ENCODE results near the gene ARHGAP10.
"Not testable (repeated sequence)": the region's sequence is repeated elsewhere in the genome, so short reads cannot be mapped to it uniquely, and the experiment has no call there.

Gene ARHGAP10

GRCh38 chr4:147891476-147892115 lies 159.7 kb downstream of the ARHGAP10 start:
- no peak for DNase-seq (ENCODE audit: low spot score)
- ChIA-PET POLR2A (ENCODE audit: low non-redundant PET) (no interaction called here), CTCF (interaction anchor here (0.6 kb wide), 2 partner anchors 183 to 473 kb away, joined by 3 to 4 read pairs; no protein-coding TSS in a partner anchor)
- TF ChIP-seq CTCF (conservative IDR thresholded peaks at IDR 0.05; ENCODE audit: low read depth): no peak
- no peak overlapping the region for H3K27ac ChIP-seq

- TF ChIP-seq CTCF (conservative IDR thresholded peaks at IDR 0.05; ENCODE audit: low read depth): no peak
- no peak for DNase-seq (ENCODE audit: low spot score)
- ChIA-PET POLR2A (ENCODE audit: low non-redundant PET) (no interaction called here), CTCF (no interaction called here)
- no peak overlapping the region for H3K27ac ChIP-seq
Measured at GRCh38 chr4:147899512-147899911, 167.6 kb downstream of the ARHGAP10 start.

- TF ChIP-seq CTCF (conservative IDR thresholded peaks at IDR 0.05; ENCODE audit: low read depth): no peak
- no peak overlapping the region for H3K27ac ChIP-seq
- no peak for DNase-seq (ENCODE audit: low spot score)
- CTCF ChIA-PET: no interaction called here
- POLR2A ChIA-PET (ENCODE audit: low non-redundant PET): no interaction called here
Measured at GRCh38 chr4:147901388-147901787, 169.5 kb downstream of the ARHGAP10 start.

GRCh38 chr4:147901916-147902315 lies 170.0 kb downstream of the ARHGAP10 start:
- H3K27ac ChIP-seq: no peak overlapping the region
- no peak for TF ChIP-seq CTCF (conservative IDR thresholded peaks at IDR 0.05; ENCODE audit: low read depth)
- POLR2A ChIA-PET (ENCODE audit: low non-redundant PET): no interaction called here
- CTCF ChIA-PET: no interaction called here
- no peak for DNase-seq (ENCODE audit: low spot score)

- TF ChIP-seq CTCF (conservative IDR thresholded peaks at IDR 0.05; ENCODE audit: low read depth): no peak
- DNase-seq (ENCODE audit: low spot score): no peak
- ChIA-PET POLR2A (ENCODE audit: low non-redundant PET) (no interaction called here), CTCF (interaction anchor here (0.9 to 1.1 kb wide), 2 partner anchors 42 to 278 kb away, joined by 3 to 4 read pairs; no protein-coding TSS in a partner anchor)
- H3K27ac ChIP-seq: no peak overlapping the region
Measured at GRCh38 chr4:147909225-147909624, 177.3 kb downstream of the ARHGAP10 start.

GRCh38 chr4:147910315-147910714 lies 178.4 kb downstream of the ARHGAP10 start:
- ChIA-PET POLR2A (ENCODE audit: low non-redundant PET) (no interaction called here), CTCF (no interaction called here)
- no peak overlapping the region for H3K27ac ChIP-seq
- DNase-seq (ENCODE audit: low spot score): no peak
- TF ChIP-seq CTCF (conservative IDR thresholded peaks at IDR 0.05; ENCODE audit: low read depth): no peak

- DNase-seq (ENCODE audit: low spot score); POLR2A ChIA-PET (ENCODE audit: low non-redundant PET); H3K27ac ChIP-seq: not testable (repeated sequence)
- CTCF ChIA-PET: interaction anchor here (0.7 kb wide), 1 partner anchor 1353 kb away, joined by 3 read pairs; no protein-coding TSS in a partner anchor
Measured at GRCh38 chr4:147912106-147912505, 180.2 kb downstream of the ARHGAP10 start.
